PC-9 (cell line): Measurements from ENCODE around the gene LDLRAD3. TPM values are rescaled to one million over a fixed set of nuclear protein-coding genes. Genes with fewer than 3 reads are reported as not detected.

ENCODE experiments used
- BruUV-seq: library from RNA; stranded (reverse); fragments of 400-500 nt; replicated peaks from 2 replicates; lab custom pipeline; 2021; lab: Mats Ljungman, UMichigan
- CTCF ChIA-PET: fragments of 300-600 bp; sonication (Branson Sonifier 250); formaldehyde crosslinking; loops from one replicate; lab custom pipeline; 2022; ENCODE audit warnings: antibody characterized with exemption; lab: Charles Lee
- POLR2A ChIA-PET: fragments of 300-600 bp; sonication (Branson Sonifier 250); formaldehyde crosslinking; loops from one replicate; lab custom pipeline; 2022; ENCODE audit warnings: antibody characterized with exemption; ENCODE audit not compliant: unreplicated experiment; lab: Charles Lee
- DNase-seq, 2 experiments: peaks; one replicate each; pipeline versions ENCODE4 v3.0.0 to v3.0.0-alpha.2; 2015 to 2022; ENCODE audit warnings: mixed read lengths in 1 of 2
- H2AFZ ChIP-seq: fragments of 200-600 bp; sonication (generic); 2 replicates; pipeline ENCODE4 v1.8.1; 2017; ENCODE audit warnings: antibody characterized with exemption
- H3F3A ChIP-seq: fragments of 200-600 bp; sonication (generic); 2 replicates; pipeline ENCODE4 v1.8.1; 2017; ENCODE audit warnings: antibody characterized with exemption, mild to moderate bottlenecking, low read depth; ENCODE audit not compliant: insufficient read depth
- H3K27ac ChIP-seq: fragments of 200-600 bp; sonication (generic); 2 replicates; pipeline ENCODE4 v1.6.1; 2016; ENCODE audit warnings: mixed run types
- H3K27me3 ChIP-seq: fragments of 200-600 bp; sonication (generic); 2 replicates; pipeline ENCODE4 v1.6.1; 2016; ENCODE audit warnings: low read depth, mixed run types; ENCODE audit not compliant: insufficient read depth
- H3K36me3 ChIP-seq: fragments of 200-600 bp; sonication (generic); 2 replicates; pipeline ENCODE4 v1.6.1; 2016; ENCODE audit warnings: low read depth, mixed run types
- H3K4me1 ChIP-seq: fragments of 200-600 bp; sonication (generic); replicated peaks from 2 replicates; pipeline ENCODE4 v1.6.1; 2016; ENCODE audit warnings: mixed run types; ENCODE audit not compliant: insufficient read depth
- H3K4me2 ChIP-seq: fragments of 200-600 bp; sonication (generic); 2 replicates; pipeline ENCODE4 v1.6.1; 2017; ENCODE audit warnings: mixed run types
- H3K4me3 ChIP-seq: fragments of 200-600 bp; sonication (generic); 2 replicates; pipeline ENCODE4 v1.6.1; 2016; ENCODE audit warnings: mixed run types
- H3K79me2 ChIP-seq: fragments of 200-600 bp; sonication (generic); 2 replicates; pipeline ENCODE4 v1.6.1; 2017; ENCODE audit warnings: low read depth, mixed run types
- H3K9me2 ChIP-seq: fragments of 200-600 bp; sonication (generic); 2 replicates; pipeline ENCODE4 v1.8.1; 2017; ENCODE audit warnings: mild to moderate bottlenecking; ENCODE audit not compliant: insufficient read depth
- H3K9me3 ChIP-seq: fragments of 200-600 bp; sonication (generic); 2 replicates; pipeline ENCODE4 v1.8.1; 2016; ENCODE audit warnings: low read depth; ENCODE audit not compliant: insufficient read depth
- H4K20me1 ChIP-seq: fragments of 200-600 bp; sonication (generic); 2 replicates; pipeline ENCODE4 v1.8.1; 2017; ENCODE audit not compliant: insufficient read depth
- CTCF ChIP-seq: fragments of 200-600 bp; sonication (generic); conservative IDR thresholded peaks from 2 replicates; pipeline ENCODE4 v1.6.1; 2017; ENCODE audit warnings: mixed run types, antibody characterized with exemption, mild to moderate bottlenecking, moderate library complexity
- EZH2 ChIP-seq: fragments of 200-600 bp; sonication (generic); IDR thresholded peaks from 2 replicates; pipeline ENCODE4 v1.8.0; 2017; ENCODE audit warnings: antibody characterized with exemption, low read depth
- intact Hi-C: fragments of 100-400 bp; cut with micrococcal nuclease; formaldehyde crosslinking; loops from one replicate; pipeline ENCODE4 v1.10.0; 2022; ENCODE audit not compliant: unreplicated experiment
- total RNA-seq: library from RNA; stranded (reverse); gene quantifications from 2 replicates; pipeline ENCODE4 v1.2.3, GENCODE V29; 2021

Gene LDLRAD3
- total RNA-seq, 1 experiment from 2014 or later: 15.9 TPM

- Histone ChIP-seq H3K27me3 (no peaks in the 10 kb centered on the region), H3K4me3 (no peak overlapping the region), H4K20me1 (no peaks in the 10 kb centered on the region), H3K9me2 (no peaks in the 10 kb centered on the region), H3K4me1 (no peaks in the 10 kb centered on the region), H3K79me2 (no peaks in the 10 kb centered on the region), H3K9me3 (peaks cover 10% of the 10 kb centered on the region; the same call in 1 of the 2 replicates), H3K27ac (no peak overlapping the region), H3F3A (no peaks in the 10 kb centered on the region), H2AFZ (no peak overlapping the region), H3K4me2 (no peak overlapping the region), H3K36me3 (peaks cover 14% of the 10 kb centered on the region; the same call in 1 of the 2 replicates)
- CTCF ChIA-PET: interaction anchor here (0.5 kb wide), 1 partner anchor 9 kb away, joined by 3 read pairs; no protein-coding TSS in a partner anchor
- BruUV-seq: no TSS peak
- POLR2A ChIA-PET: interaction anchor here (0.7 kb wide), 1 partner anchor 195 kb away, joined by 6 read pairs; no protein-coding TSS in a partner anchor
- no peak for DNase-seq
- intact Hi-C loops: no loop called here
- TF ChIP-seq CTCF (no peak), EZH2 (no peak)
Observed at GRCh38 chr11:36114095-36114494, 170.2 kb downstream of the LDLRAD3 start.

- no peak overlapping the region for H3K4me3 ChIP-seq
- no peaks in the 10 kb centered on the region for H4K20me1 ChIP-seq
- H3K79me2 ChIP-seq: no peaks in the 10 kb centered on the region
- peaks cover 14% of the 10 kb centered on the region; the same call in 1 of the 2 replicates for H3K36me3 ChIP-seq
- H3K27me3 ChIP-seq: no peaks in the 10 kb centered on the region
- BruUV-seq: no TSS peak
- H2AFZ ChIP-seq: no peak overlapping the region
- ChIA-PET POLR2A (no interaction called here), CTCF (no interaction called here)
- intact Hi-C loops: no loop called here
- H3F3A ChIP-seq: no peaks in the 10 kb centered on the region
- no peaks in the 10 kb centered on the region for H3K4me1 ChIP-seq
- no peak for DNase-seq
- TF ChIP-seq EZH2: no peak
- no peak for TF ChIP-seq CTCF
- no peak overlapping the region for H3K27ac ChIP-seq
- H3K4me2 ChIP-seq: no peak overlapping the region
- H3K9me2 ChIP-seq: no peaks in the 10 kb centered on the region
- peaks cover 10% of the 10 kb centered on the region; the same call in 1 of the 2 replicates for H3K9me3 ChIP-seq
Observed at GRCh38 chr11:36115378-36115801, 171.5 kb downstream of the LDLRAD3 start.

- CTCF ChIA-PET: no interaction called here
- Histone ChIP-seq H3K27me3 (no peaks in the 10 kb centered on the region), H3K27ac (no peak overlapping the region), H3K4me3 (no peak overlapping the region), H3K9me3 (peaks cover 10% of the 10 kb centered on the region; the same call in 1 of the 2 replicates), H3F3A (no peaks in the 10 kb centered on the region), H3K4me1 (no peaks in the 10 kb centered on the region), H2AFZ (no peak overlapping the region), H3K79me2 (no peaks in the 10 kb centered on the region), H4K20me1 (no peaks in the 10 kb centered on the region), H3K36me3 (peaks cover 14% of the 10 kb centered on the region; the same call in 1 of the 2 replicates), H3K9me2 (no peaks in the 10 kb centered on the region), H3K4me2 (no peak overlapping the region)
- TF ChIP-seq EZH2 (no peak), CTCF (no peak)
- BruUV-seq: no TSS peak
- no peak for DNase-seq
- POLR2A ChIA-PET: interaction anchor here (0.6 kb wide), 1 partner anchor 151 kb away, joined by 7 read pairs; no protein-coding TSS in a partner anchor
- intact Hi-C loops: no loop called here
Observed at GRCh38 chr11:36116161-36116560, 172.3 kb downstream of the LDLRAD3 start.
